Measurements from ENCODE around the gene PRDM16. TPM values are rescaled to one million over a fixed set of nuclear protein-coding genes. Genes with fewer than 3 reads are reported as not detected.

Gene PRDM16
- total and polyA plus RNA-seq, 2 experiments from 2014 or later, result 0.14 to 0.16 TPM

- Histone ChIP-seq H3F3A (replicated peaks; ENCODE audit: low read depth) (no peaks in the 10 kb centered on the region), H3K4me1 (ENCODE audit: insufficient read depth) (no peaks in the 10 kb centered on the region), H3K4me2 (no peak overlapping the region), H3K79me2 (replicated peaks; ENCODE audit: insufficient read depth) (no peaks in the 10 kb centered on the region), H4K20me1 (replicated peaks; ENCODE audit: insufficient read depth) (no peaks in the 10 kb centered on the region), H3K27me3 (ENCODE audit: insufficient read depth) (no peaks in the 10 kb centered on the region), H3K27ac (ENCODE audit: low read depth) (no peak overlapping the region), H3K36me3 (ENCODE audit: insufficient read depth) (no peaks in the 10 kb centered on the region), H2AFZ (no peak overlapping the region), H3K9me2 (ENCODE audit: insufficient read depth) (no peaks in the 10 kb centered on the region), H3K4me3 (no peak overlapping the region)
- Mint-ChIP-seq H3K27ac (no peak overlapping the region), H3K4me1 (peaks cover 8% of the 10 kb centered on the region), H3K4me3 (no peak overlapping the region), H3K36me3 (ENCODE audit: low read depth) (no peaks in the 10 kb centered on the region), H3K27me3 (ENCODE audit: insufficient read depth, low read depth, poor library complexity) (peaks cover 9% of the 10 kb centered on the region), H3K9me3 (peaks cover 4% of the 10 kb centered on the region; the same call in 2 of the 3 replicates)
- DNase-seq (ENCODE audit: low spot score) (no peak), ATAC-seq (no peak)
- TF ChIP-seq ZNF331 (CRISPR knock-in tag; IDR thresholded peaks at IDR 0.05; ENCODE audit: low read depth), result no peak
- TF ChIP-seq ZNF462 (CRISPR knock-in tag; IDR thresholded peaks at IDR 0.05), result no peak
- no peak for TF ChIP-seq ZNF114 (CRISPR knock-in tag; IDR thresholded peaks at IDR 0.05)
- no peak for TF ChIP-seq POLR2AphosphoS5 (IDR thresholded peaks at IDR 0.05; ENCODE audit: low read depth)
- TF ChIP-seq STAT1 (IDR thresholded peaks at IDR 0.05; ENCODE audit: unreplicated experiment), result no peak
- no peak for TF ChIP-seq CTCF (conservative IDR thresholded peaks at IDR 0.05; ENCODE audit: low read depth in 2 of 2)
- TF ChIP-seq NANOG (IDR thresholded peaks at IDR 0.05; ENCODE audit: borderline replicate concordance), result no peak
- no peak for TF ChIP-seq EZH2 (IDR thresholded peaks at IDR 0.05; ENCODE audit: low read depth, unreplicated experiment)
- no peak for TF ChIP-seq REST (IDR thresholded peaks at IDR 0.05; ENCODE audit: unreplicated experiment)
Measured at GRCh38 chr1:3192361-3192760, 123.4 kb downstream of the PRDM16 start.

Measured in GM23338 (cell line).